H9 (cell line): ENCODE data around the gene GIPC1. TPM values are rescaled to one million over a fixed set of nuclear protein-coding genes. Genes with fewer than 3 reads are reported as not detected.

ENCODE experiments used
- DNase-seq: peaks from one replicate; pipeline ENCODE4 v3.0.0-alpha.2; 2017
- H2AFZ ChIP-seq: one replicate; pipeline ENCODE4 v1.6.1; 2013; ENCODE audit warnings: mild to moderate bottlenecking, low read length, control low read depth, moderate library complexity
- H2AK5ac ChIP-seq: 2 replicates; pipeline ENCODE4 v1.6.1; 2013; ENCODE audit warnings: low read length, control low read depth, mixed read lengths; ENCODE audit not compliant: insufficient read length
- H2BK120ac ChIP-seq: one replicate; pipeline ENCODE4 v1.6.1; 2013; ENCODE audit warnings: low read depth, mild to moderate bottlenecking, low read length, control low read depth, inconsistent platforms; ENCODE audit not compliant: poor library complexity, severe bottlenecking
- H2BK12ac ChIP-seq: 2 replicates; pipeline ENCODE4 v1.6.1; 2013; ENCODE audit warnings: low read length, control low read depth, mixed read lengths, low read depth; ENCODE audit not compliant: insufficient read length
- H2BK15ac ChIP-seq: 2 replicates; pipeline ENCODE4 v1.6.1; 2013; ENCODE audit warnings: low read depth, low read length, control low read depth
- H2BK20ac ChIP-seq: one replicate; pipeline ENCODE4 v1.6.1; 2013; ENCODE audit warnings: low read depth, mild to moderate bottlenecking, low read length, control low read depth, inconsistent platforms; ENCODE audit not compliant: poor library complexity, severe bottlenecking
- H2BK5ac ChIP-seq: 2 replicates; pipeline ENCODE4 v1.6.1; 2013; ENCODE audit warnings: low read length, control low read depth, mixed read lengths; ENCODE audit not compliant: insufficient read length
- H3K14ac ChIP-seq: 2 replicates; pipeline ENCODE4 v1.6.1; 2013; ENCODE audit warnings: low read length, control low read depth; ENCODE audit not compliant: insufficient read depth
- H3K18ac ChIP-seq: 2 replicates; pipeline ENCODE4 v1.6.1; 2013; ENCODE audit warnings: low read depth, mild to moderate bottlenecking, mixed read lengths, low read length, control low read depth; ENCODE audit not compliant: insufficient read length
- H3K23ac ChIP-seq: 2 replicates; pipeline ENCODE4 v1.6.1; 2013; ENCODE audit warnings: low read length, control low read depth, mixed read lengths, low read depth; ENCODE audit not compliant: insufficient read length
- H3K23me2 ChIP-seq: 2 replicates; pipeline ENCODE4 v1.6.1; 2013; ENCODE audit warnings: low read depth, mild to moderate bottlenecking, mixed read lengths, low read length, control low read depth; ENCODE audit not compliant: insufficient read length, poor library complexity, severe bottlenecking
- H3K27ac ChIP-seq: 2 replicates; pipeline ENCODE4 v1.5.1; 2013; ENCODE audit warnings: low read length, control low read depth, mixed read lengths, low read depth; ENCODE audit not compliant: insufficient read length
- H3K27me3 ChIP-seq: 2 replicates; pipeline ENCODE4 v1.6.1; 2013; ENCODE audit warnings: low read length, control low read depth, inconsistent platforms; ENCODE audit not compliant: insufficient read depth
- H3K4ac ChIP-seq: 2 replicates; pipeline ENCODE4 v1.6.1; 2013; ENCODE audit warnings: low read depth, mild to moderate bottlenecking, control low read depth, inconsistent platforms, low read length, moderate library complexity
- H3K4me1 ChIP-seq: 2 replicates; pipeline ENCODE4 v1.6.1; 2013; ENCODE audit warnings: low read length, control low read depth, inconsistent platforms; ENCODE audit not compliant: insufficient read depth
- H3K4me2 ChIP-seq: 2 replicates; pipeline ENCODE4 v1.6.1; 2013; ENCODE audit warnings: low read length, control low read depth, mixed read lengths; ENCODE audit not compliant: insufficient read length, insufficient read depth
- H3K56ac ChIP-seq: 2 replicates; pipeline ENCODE4 v1.6.1; 2013; ENCODE audit warnings: low read depth, mild to moderate bottlenecking, mixed read lengths, low read length, control low read depth; ENCODE audit not compliant: insufficient read length
- H3K79me1 ChIP-seq: 2 replicates; pipeline ENCODE4 v1.6.1; 2013; ENCODE audit warnings: low read depth, mild to moderate bottlenecking, moderate library complexity, low read length, control low read depth, inconsistent platforms; ENCODE audit not compliant: insufficient read depth, poor library complexity, severe bottlenecking
- H3K79me2 ChIP-seq: 2 replicates; pipeline ENCODE4 v1.6.1; 2013; ENCODE audit warnings: low read length, control low read depth, inconsistent platforms; ENCODE audit not compliant: insufficient read depth
- H3K9ac ChIP-seq: 2 replicates; pipeline ENCODE4 v1.6.1; 2013; ENCODE audit warnings: low read length, control low read depth, mixed read lengths; ENCODE audit not compliant: insufficient read length; ENCODE audit errors: extremely low read depth
- H3K9me3 ChIP-seq: one replicate; pipeline ENCODE4 v1.6.1; 2013; ENCODE audit warnings: low read depth, low read length, inconsistent platforms; ENCODE audit not compliant: control insufficient read depth
- H3T11ph ChIP-seq: one replicate; pipeline ENCODE4 v1.6.1; 2013; ENCODE audit warnings: mild to moderate bottlenecking, low read length, control low read depth, inconsistent platforms
- H4K20me1 ChIP-seq: one replicate; pipeline ENCODE4 v1.6.1; 2013; ENCODE audit not compliant: control insufficient read depth, insufficient read length, insufficient read depth
- H4K5ac ChIP-seq: 2 replicates; pipeline ENCODE4 v1.6.1; 2013; ENCODE audit warnings: low read depth, mild to moderate bottlenecking, mixed read lengths, low read length, control low read depth; ENCODE audit not compliant: insufficient read length
- H4K8ac ChIP-seq: replicated peaks from 2 replicates; pipeline ENCODE4 v1.6.1; 2013; ENCODE audit warnings: low read length, control low read depth, mixed read lengths, low read depth; ENCODE audit not compliant: insufficient read length
- H4K91ac ChIP-seq: 2 replicates; pipeline ENCODE4 v1.6.1; 2013; ENCODE audit warnings: low read depth, mild to moderate bottlenecking, moderate library complexity, mixed read lengths, low read length, control low read depth; ENCODE audit not compliant: insufficient read length
- H3K27ac Mint-ChIP-seq, 3 experiments: 2 replicates in 2 of 3; 3 replicates in 1 of 3; pipeline ENCODE4 v1.8.0; 2020 to 2021; ENCODE audit warnings: mixed read lengths in 3 of 3, mild to moderate bottlenecking in 1 of 3, moderate library complexity in 1 of 3
- H3K27me3 Mint-ChIP-seq: 2 replicates; pipeline ENCODE4 v1.8.0; 2021; ENCODE audit warnings: low read depth, mild to moderate bottlenecking, moderate library complexity, mixed read lengths
- H3K36me3 Mint-ChIP-seq, 3 experiments: 2 replicates in 2 of 3; 3 replicates in 1 of 3; pipeline ENCODE4 v1.8.0; 2020 to 2021; ENCODE audit warnings: low read depth in 3 of 3, mixed read lengths in 3 of 3; ENCODE audit not compliant: insufficient read depth in 1 of 3
- H3K4me1 Mint-ChIP-seq, 2 experiments: 2 replicates each; pipeline ENCODE4 v1.8.0; 2020; ENCODE audit warnings: mixed read lengths in 2 of 2
- H3K4me3 Mint-ChIP-seq, 2 experiments: 2 replicates in 1 of 2; 3 replicates in 1 of 2; pipeline ENCODE4 v1.8.0; 2020 to 2021; ENCODE audit warnings: mild to moderate bottlenecking in 2 of 2, mixed read lengths in 2 of 2, moderate library complexity in 1 of 2
- H3K9me3 Mint-ChIP-seq, 2 experiments: 2 replicates in 1 of 2; 3 replicates in 1 of 2; pipeline ENCODE4 v1.8.0; 2020; ENCODE audit warnings: mild to moderate bottlenecking in 2 of 2, mixed read lengths in 2 of 2, moderate library complexity in 1 of 2
- WGBS: extraction: QIAGEN DNeasy Blood & Tissue Kit; methylation state at CpG from one replicate; pipeline ENCODE4 v1.1.7; 2013; ENCODE audit warnings: missing lambda C conversion rate, low lambda C conversion rate, mixed read lengths; ENCODE audit not compliant: insufficient read length; ENCODE audit errors: extremely low coverage; 5-methylcytosine and 5-hydroxymethylcytosine counted together
- total RNA-seq: library from RNA; stranded (reverse); gene quantifications from 2 replicates; pipeline ENCODE4 v1.2.1, GENCODE V29; 2021
- TF ChIP-seq, protein P1 (sequence below): fragments of 200-600 bp; sonication (generic); conservative IDR thresholded peaks from 3 replicates; pipeline ENCODE4 v1.8.0; 2021; ENCODE audit warnings: antibody characterized with exemption, mild to moderate bottlenecking

Gene GIPC1
- total RNA-seq, 1 experiment from 2014 or later, result 70.6 TPM

DNA sequence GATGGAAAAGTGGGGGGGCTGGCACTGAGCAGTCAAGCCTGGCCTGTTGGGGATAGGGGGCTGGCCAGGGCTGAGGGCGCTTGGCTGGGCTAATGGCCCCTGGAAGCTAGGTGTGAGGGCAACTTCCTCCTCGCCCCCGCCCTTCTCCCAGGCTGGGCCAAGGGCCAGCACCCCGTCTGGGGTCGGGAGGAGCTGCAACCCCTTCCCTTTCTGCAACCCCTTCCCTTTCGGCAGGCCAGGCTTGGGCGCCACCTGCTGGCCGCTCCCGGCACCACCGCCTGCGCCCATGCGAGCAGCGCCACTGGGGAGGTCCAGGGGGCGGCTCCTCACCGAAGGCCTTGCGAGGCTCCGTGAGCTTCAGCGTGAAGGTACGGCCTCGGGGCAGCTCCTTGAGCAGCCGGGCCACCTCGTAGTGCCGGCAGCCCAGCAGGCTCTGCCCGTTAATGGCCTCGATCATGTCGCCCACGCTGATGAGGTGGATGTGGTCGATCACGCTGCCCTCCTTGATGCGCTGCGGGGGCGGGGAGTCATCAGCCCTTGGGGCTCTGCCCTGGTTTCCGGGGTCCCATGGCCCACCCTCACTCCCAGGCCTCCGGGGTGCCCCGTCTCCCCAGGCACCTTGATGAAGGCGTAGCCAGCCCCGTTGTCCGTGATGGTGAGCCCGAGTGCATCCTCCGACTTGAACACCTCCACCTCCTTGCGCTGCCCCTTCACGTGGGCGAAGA, 15.8 kb downstream of the GIPC1 start:
- Histone ChIP-seq H3K4me1 (no peaks in the 10 kb centered on the region; the same call in 1 of the 2 replicates), H3K27ac (no peak overlapping the region), H4K8ac (no peak overlapping the region), H2AFZ (no peak overlapping the region), H3K79me1 (no peaks in the 10 kb centered on the region), H3T11ph (no peak overlapping the region), H2BK20ac (no peak overlapping the region), H4K20me1 (no peaks in the 10 kb centered on the region), H2BK5ac (no peak overlapping the region), H3K4me2 (no peak overlapping the region), H3K9ac (no peak overlapping the region), H3K23ac (no peak overlapping the region), H3K23me2 (peaks cover 3% of the 10 kb centered on the region), H3K14ac (no peak overlapping the region), H2BK15ac (no peak overlapping the region), H3K4ac (no peak overlapping the region), H3K56ac (no peak overlapping the region), H3K9me3 (no peaks in the 10 kb centered on the region), H4K91ac (no peak overlapping the region), H2BK12ac (no peak overlapping the region), H3K79me2 (no peaks in the 10 kb centered on the region), H2BK120ac (no peak overlapping the region), H3K27me3 (no peaks in the 10 kb centered on the region), H4K5ac (no peak overlapping the region), H2AK5ac (no peak overlapping the region), H3K18ac (no peak overlapping the region)
- H3K27me3 Mint-ChIP-seq, result no peaks in the 10 kb centered on the region
- no peak overlapping the region for H3K4me3 Mint-ChIP-seq
- H3K9me3 Mint-ChIP-seq, result no peaks in the 10 kb centered on the region; a peak in 1 of 5 replicates
- WGBS, result no CpG with 5 or more reads among the region's 43 CpGs
- no peak overlapping the region for H3K27ac Mint-ChIP-seq
- peaks cover 14 to 23% of the 10 kb centered on the region in 2 experiments for H3K4me1 Mint-ChIP-seq
- H3K36me3 Mint-ChIP-seq, result peaks cover 10 to 38% (median 23%) of the 10 kb centered on the region in 3 experiments; a peak in 6 of 7 replicates
- TF ChIP-seq, protein P1, sequence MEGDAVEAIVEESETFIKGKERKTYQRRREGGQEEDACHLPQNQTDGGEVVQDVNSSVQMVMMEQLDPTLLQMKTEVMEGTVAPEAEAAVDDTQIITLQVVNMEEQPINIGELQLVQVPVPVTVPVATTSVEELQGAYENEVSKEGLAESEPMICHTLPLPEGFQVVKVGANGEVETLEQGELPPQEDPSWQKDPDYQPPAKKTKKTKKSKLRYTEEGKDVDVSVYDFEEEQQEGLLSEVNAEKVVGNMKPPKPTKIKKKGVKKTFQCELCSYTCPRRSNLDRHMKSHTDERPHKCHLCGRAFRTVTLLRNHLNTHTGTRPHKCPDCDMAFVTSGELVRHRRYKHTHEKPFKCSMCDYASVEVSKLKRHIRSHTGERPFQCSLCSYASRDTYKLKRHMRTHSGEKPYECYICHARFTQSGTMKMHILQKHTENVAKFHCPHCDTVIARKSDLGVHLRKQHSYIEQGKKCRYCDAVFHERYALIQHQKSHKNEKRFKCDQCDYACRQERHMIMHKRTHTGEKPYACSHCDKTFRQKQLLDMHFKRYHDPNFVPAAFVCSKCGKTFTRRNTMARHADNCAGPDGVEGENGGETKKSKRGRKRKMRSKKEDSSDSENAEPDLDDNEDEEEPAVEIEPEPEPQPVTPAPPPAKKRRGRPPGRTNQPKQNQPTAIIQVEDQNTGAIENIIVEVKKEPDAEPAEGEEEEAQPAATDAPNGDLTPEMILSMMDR, result peak; percentile 99
- peak; percentile 92 for DNase-seq
